ENCODE measurements around the gene TSNAXIP1.

GRCh38 chr16:67779256-67780014, 27.3 kb upstream of the TSNAXIP1 start:
- TF ChIP-seq CTCF (IDR thresholded peaks at IDR 0.05) = no peak
- TF ChIP-seq POLR2AphosphoS5 (IDR thresholded peaks at IDR 0.05) = peak; percentile 32
- no peak for TF ChIP-seq POLR2A (IDR thresholded peaks at IDR 0.05)
